ENCODE measurements around the gene CD1C. TPM values are rescaled to one million over a fixed set of nuclear protein-coding genes. Genes with fewer than 3 reads are reported as not detected.
"Not testable (repeated sequence)": the region's sequence is repeated elsewhere in the genome, so short reads cannot be mapped to it uniquely, and the experiment has no call there.

Gene CD1C
- total RNA-seq, 2 donors from 2014 or later: 1.6 to 5.0 TPM

DNA sequence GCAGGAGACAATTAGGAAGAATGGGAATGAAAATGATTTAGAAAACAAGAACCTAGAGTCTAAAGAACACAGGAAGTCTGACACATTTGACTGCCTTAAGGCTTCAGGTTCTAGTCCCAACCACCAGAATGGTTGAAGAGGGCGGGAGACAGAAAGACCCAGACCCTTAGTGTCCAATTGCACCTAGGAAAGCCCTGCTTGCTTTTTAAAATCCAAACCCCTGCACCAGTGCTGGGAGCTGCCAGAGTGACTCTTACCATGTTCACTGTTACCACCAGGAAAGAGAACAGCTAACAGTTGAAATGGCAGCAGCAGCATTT, 41.3 kb downstream of the CD1C start:
- H3K4me1 Mint-ChIP-seq: peaks cover 18% of the 10 kb centered on the region

DNA sequence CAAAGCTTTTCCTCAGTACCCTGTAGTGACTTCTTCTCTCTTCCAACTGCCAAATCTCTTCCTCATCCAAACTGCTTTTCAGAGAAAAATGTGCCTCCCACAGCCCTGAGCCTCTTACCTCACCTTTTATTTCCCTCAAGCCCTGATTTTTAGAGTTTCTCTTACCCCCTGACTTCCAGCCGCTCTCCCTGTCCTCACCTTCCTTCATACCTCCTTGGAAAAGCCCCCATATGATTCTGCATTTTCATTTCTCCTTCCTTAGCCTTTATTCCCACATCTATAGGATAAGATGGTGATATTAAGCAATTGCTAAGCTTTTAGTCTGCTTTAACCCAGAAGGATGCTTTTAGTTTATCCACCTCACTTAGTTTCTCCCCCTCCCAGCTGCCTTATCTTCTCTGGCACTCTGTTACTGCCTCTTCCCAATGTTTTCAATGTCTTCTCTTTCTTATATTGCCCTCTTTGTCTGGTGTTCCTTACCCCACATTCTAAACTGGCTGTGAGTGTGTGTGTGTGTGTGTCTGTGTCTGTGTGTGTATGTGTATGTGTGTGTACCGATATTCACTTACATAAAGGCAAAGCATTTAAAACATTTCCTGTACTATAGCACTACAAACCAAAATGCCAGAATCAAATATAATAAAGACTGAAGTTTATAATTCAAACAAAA, 41.9 kb downstream of the CD1C start, which contains the start of gene CD1B:
CD1B (minus strand) TSS at position 51 of the 670 bp plus-strand sequence. CDS start 108 bp downstream, outside the sequence.
- no peak for DNase-seq
- Mint-ChIP-seq H3K4me1 (peaks cover 18% of the 10 kb centered on the region), H3K36me3 (ENCODE audit: low read depth) (no peaks in the 10 kb centered on the region), H3K4me3 (no peak within 1 kb of the TSS), H3K27me3 (peaks cover 21% of the 10 kb centered on the region), H3K27ac (no peak within 1 kb of the TSS)
- ATAC-seq: no peak
- no peaks in the 10 kb centered on the region for H3K9me3 ChIP-seq (ENCODE audit: control insufficient read depth, low read length, poor library complexity, severe bottlenecking)

More for the DNA sequence above, 41.3 kb downstream of the CD1C start:
- Mint-ChIP-seq H3K27ac (no peak overlapping the region), H3K4me3 (no peak overlapping the region), H3K27me3 (peaks cover 21% of the 10 kb centered on the region), H3K36me3 (ENCODE audit: low read depth) (no peaks in the 10 kb centered on the region)
- ATAC-seq (no peak), DNase-seq (no peak)
- H3K9me3 ChIP-seq (ENCODE audit: control insufficient read depth, low read length, poor library complexity, severe bottlenecking): no peaks in the 10 kb centered on the region

- Mint-ChIP-seq H3K36me3 (ENCODE audit: low read depth) (no peaks in the 10 kb centered on the region), H3K27me3 (peaks cover 9% of the 10 kb centered on the region), H3K4me1 (peaks cover 14% of the 10 kb centered on the region), H3K27ac (no peak overlapping the region), H3K4me3 (no peak overlapping the region)
- ATAC-seq (no peak), DNase-seq (no peak)
- no peaks in the 10 kb centered on the region for H3K9me3 ChIP-seq (ENCODE audit: control insufficient read depth, low read length, poor library complexity, severe bottlenecking)
Observed at GRCh38 chr1:158333405-158334155, 43.9 kb downstream of the CD1C start.

DNA sequence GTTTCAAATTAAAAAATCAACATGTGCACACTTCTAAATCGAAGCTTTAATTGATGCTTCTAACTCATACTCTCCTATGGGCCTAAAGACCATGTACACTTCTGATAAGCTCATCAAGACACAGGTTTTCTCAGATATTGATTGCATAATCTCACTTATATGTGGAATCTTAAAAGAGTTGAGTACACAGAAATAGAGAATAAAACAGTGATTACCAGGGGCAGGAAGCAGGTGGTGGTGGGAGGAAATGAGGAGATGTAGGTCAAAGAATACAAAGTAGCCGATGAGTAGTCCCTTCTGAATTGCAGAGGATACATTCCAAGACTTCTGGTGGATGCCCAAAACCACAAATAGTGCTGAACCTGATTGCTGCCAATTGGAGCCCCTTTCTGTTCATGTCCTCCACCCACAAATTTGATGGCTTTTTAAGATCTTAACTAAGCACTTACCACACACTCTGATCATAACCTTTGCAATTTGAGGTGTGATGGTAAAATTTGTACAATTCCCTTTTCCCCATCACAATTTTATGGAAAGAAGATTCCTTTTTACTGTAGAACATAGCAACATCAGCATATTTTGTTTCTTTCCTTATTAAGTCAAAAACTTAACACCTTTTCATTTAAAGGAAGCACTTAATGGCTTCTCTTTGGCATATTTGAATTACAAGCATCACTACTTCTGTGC, 44.9 kb downstream of the CD1C start:
- Mint-ChIP-seq H3K4me1 (peaks cover 14% of the 10 kb centered on the region), H3K36me3 (ENCODE audit: low read depth) (no peaks in the 10 kb centered on the region), H3K27me3 (peaks cover 7% of the 10 kb centered on the region), H3K27ac (no peak overlapping the region), H3K4me3 (no peak overlapping the region)
- no peak for ATAC-seq
- no peak for DNase-seq
- H3K9me3 ChIP-seq (ENCODE audit: control insufficient read depth, low read length, poor library complexity, severe bottlenecking): no peaks in the 10 kb centered on the region

DNA sequence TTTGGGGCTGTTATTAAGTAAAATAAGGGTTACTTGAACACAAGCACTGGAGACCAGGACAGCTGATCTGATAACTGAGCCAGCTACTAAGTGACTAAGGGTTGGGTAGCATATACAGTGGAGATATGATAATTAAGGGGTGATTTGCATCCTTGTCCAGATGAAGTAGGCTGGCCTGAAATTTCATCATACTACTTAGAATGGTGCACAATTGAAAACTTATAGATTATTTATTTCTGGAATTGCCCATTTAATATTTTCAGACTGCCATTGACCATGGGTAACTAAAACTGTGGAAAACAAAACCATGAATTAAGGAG, 45.5 kb downstream of the CD1C start:
- no peak for DNase-seq
- ATAC-seq: no peak
- no peaks in the 10 kb centered on the region for H3K9me3 ChIP-seq (ENCODE audit: control insufficient read depth, low read length, poor library complexity, severe bottlenecking)
- Mint-ChIP-seq H3K27me3 (peaks cover 7% of the 10 kb centered on the region), H3K27ac (no peak overlapping the region), H3K4me1 (peaks cover 14% of the 10 kb centered on the region), H3K36me3 (ENCODE audit: low read depth) (no peaks in the 10 kb centered on the region), H3K4me3 (no peak overlapping the region)

DNA sequence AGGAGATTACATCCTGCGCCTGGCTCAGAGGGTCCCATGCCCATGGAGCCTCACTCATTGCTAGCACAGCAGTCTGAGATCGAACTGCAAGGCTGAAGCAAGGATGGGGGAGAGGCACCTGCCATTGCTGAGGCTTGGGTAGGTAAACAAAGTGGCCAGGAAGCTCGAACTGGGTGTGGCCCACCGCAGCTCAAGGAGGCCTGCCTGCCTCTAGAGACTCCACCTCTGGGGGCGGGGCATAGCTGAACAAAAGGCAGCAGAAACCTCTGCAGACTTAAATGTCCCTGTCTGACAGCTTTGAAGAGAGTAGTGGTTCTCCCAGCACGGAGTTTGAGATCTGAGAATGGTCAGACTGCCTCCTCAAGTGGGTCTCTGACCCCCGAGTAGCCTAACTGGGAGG, 46.7 kb downstream of the CD1C start:
- H3K27ac Mint-ChIP-seq; H3K4me3 Mint-ChIP-seq; H3K9me3 ChIP-seq (ENCODE audit: control insufficient read depth, low read length, poor library complexity, severe bottlenecking); DNase-seq; H3K27me3 Mint-ChIP-seq; ATAC-seq; H3K36me3 Mint-ChIP-seq (ENCODE audit: low read depth): not testable (repeated sequence)
- peaks cover 14% of the 10 kb centered on the region for H3K4me1 Mint-ChIP-seq

Other genes with a start within 250 kb of the CD1C start
- under 1 TPM; 0.94 to 0.99 TPM for gene CD1D, start 109.0 kb upstream of the CD1C start, total RNA-seq
- not detected for gene CD1A, start 35.5 kb upstream of the CD1C start, total RNA-seq
- not detected for gene CD1B, start 41.6 kb downstream of the CD1C start, total RNA-seq
- under 1 TPM in 1 of 2 donors, not detected in 1; 0.42 TPM for gene CD1E, start 64.0 kb downstream of the CD1C start, total RNA-seq
- not detected for gene OR10T2, start 109.5 kb downstream of the CD1C start, total RNA-seq
- not detected for gene OR10K2, start 136.3 kb downstream of the CD1C start, total RNA-seq
- gene OR10K1, start 171.9 kb downstream of the CD1C start, total RNA-seq: not detected
- not detected for gene OR10R2, start 182.3 kb downstream of the CD1C start, total RNA-seq

All from T-helper 17 cell (primary cell).